Psoas muscle (tissue), 8 donors: ENCODE measurements around the gene GRK6. TPM values are rescaled to one million over a fixed set of nuclear protein-coding genes. Genes with fewer than 3 reads are reported as not detected.

Source experiments
- ATAC-seq, 4 donors: fragments of 200-7000 bp; cut with Tn5 transposase; one replicate each; pipeline ENCODE4 v1.9.1; 2020; ENCODE audit warnings: moderate library complexity in 3 of 4, mild to moderate bottlenecking in 2 of 4
- DNase-seq, 2 donors: peaks; one replicate each; pipeline ENCODE4 v3.0.0-alpha.2; 2020
- H3K27ac ChIP-seq: fragments of 200-600 bp; one replicate; pipeline ENCODE4 v1.8.0; 2022
- H3K27me3 ChIP-seq, 3 donors: fragments of 200-600 bp in 1 of 3; one replicate each; pipeline versions ENCODE4 v1.6.1 to v1.8.0; 2013 to 2022; ENCODE audit warnings: low read length in 2 of 3, mild to moderate bottlenecking in 2 of 3, moderate library complexity in 1 of 3; ENCODE audit not compliant: insufficient read depth in 3 of 3
- H3K36me3 ChIP-seq, 2 donors: fragments of 200-600 bp in 1 of 2; one replicate each; pipeline versions ENCODE4 v1.6.1 to v1.8.0; 2013 to 2022; ENCODE audit warnings: low read depth in 1 of 2, mild to moderate bottlenecking in 1 of 2, moderate library complexity in 1 of 2; ENCODE audit not compliant: insufficient read depth in 1 of 2
- H3K4me1 ChIP-seq: fragments of 200-600 bp; one replicate; pipeline ENCODE4 v1.8.0; 2022
- H3K4me3 ChIP-seq: fragments of 200-600 bp; one replicate; pipeline ENCODE4 v1.8.0; 2022; ENCODE audit warnings: mild to moderate bottlenecking
- H3K9me3 ChIP-seq: fragments of 200-600 bp; one replicate; pipeline ENCODE4 v1.8.0; 2022
- WGBS, 3 donors: extraction: QIAGEN DNeasy Blood & Tissue Kit; methylation state at CpG; one replicate each; pipeline versions ENCODE4 v1.1.6 to v1.1.7; 2013; 5-methylcytosine and 5-hydroxymethylcytosine counted together
- intact Hi-C, 2 donors: fragments of 100-400 bp; cut with DNase I; formaldehyde crosslinking; loops; one replicate each; pipeline versions ENCODE4 v1.11.0 to v1.14.2; 2022
- polyA plus RNA-seq, 3 donors: library from polyadenylated mRNA; stranded (reverse); fragments of 200-250 nt; gene quantifications; one replicate each; pipeline ENCODE4 v1.2.3, GENCODE V29; 2013
- total RNA-seq, 4 donors: library from RNA; stranded (reverse); fragmentation: NEBNext Ultra II Directional in 2 of 4; extraction: Animal tissue kit (Norgen Biotek cat#: 25700) in 2 of 4; gene quantifications; one replicate each; pipeline versions ENCODE4 v1.2.1 to v1.2.4, GENCODE V29; 2021 to 2023
- TF ChIP-seq, protein P1 (sequence below): fragments of 200-600 bp; IDR thresholded peaks from one replicate; pipeline ENCODE4 v1.8.0; 2022; ENCODE audit warnings: antibody characterized with exemption
- donor health status: healthy with polysubstance abuse.
- donor health status: DM: no; HTN: no; CAD: no; lungs with moderate emphysema.
- donor health status: Bipolar disorder and iron deficiency.
- donor health status: healthy.
- donor health status: DM: yes; HTN: yes; CAD: no.
- donor health status: DM: no; HTN: no; CAD: no.
- donor health status: DM: no; HTN: no; CAD: no.
- donor health status: DM: yes; HTN: yes; CAD: no.

The GRK6 gene
- total and polyA plus RNA-seq, 7 donors = 12.3 to 22.6 (median 15.8) TPM

DNA sequence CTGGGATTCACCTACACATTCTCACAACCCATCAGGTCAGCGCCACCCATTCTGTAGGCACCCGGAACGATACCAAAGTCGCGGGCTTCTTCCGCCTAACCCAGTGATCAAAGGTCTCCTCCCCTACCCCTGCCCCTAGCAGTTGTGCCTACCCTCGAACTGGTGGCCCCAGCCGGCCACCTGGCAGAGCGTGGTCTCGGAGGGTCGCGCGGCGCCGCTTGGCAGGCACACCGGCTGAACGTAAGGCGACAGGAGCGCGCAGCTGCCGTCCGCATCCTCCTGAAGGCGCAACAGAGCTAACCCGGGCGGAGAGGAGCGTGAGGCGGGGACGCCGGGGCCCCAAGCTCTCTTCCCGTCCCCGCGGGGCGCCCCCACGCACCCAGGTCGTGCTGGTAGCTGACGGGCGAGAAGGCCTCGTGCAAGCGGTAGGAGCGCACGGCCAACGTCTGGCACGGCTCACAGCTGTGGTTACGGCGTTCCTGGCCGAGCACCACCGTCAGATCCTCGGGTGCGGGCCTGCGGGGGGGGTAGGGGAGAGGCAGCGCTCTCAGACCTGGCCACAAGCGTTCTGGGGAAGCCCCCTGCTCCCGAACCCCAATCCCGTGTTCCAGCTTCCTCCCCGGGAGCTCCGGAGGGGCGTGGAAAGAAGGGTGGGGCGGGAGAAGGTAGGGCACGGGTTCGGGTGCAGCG lies 23.2 kb upstream of the GRK6 start:
- H3K4me1 ChIP-seq = peaks cover 14% of the 10 kb centered on the region
- peak in 1 of 4 donors; percentile 14 for ATAC-seq
- H3K4me3 ChIP-seq = peak overlapping the region; percentile 60
- peaks cover 0 to 66% (median 35%) of the 10 kb centered on the region in 3 donors for H3K27me3 ChIP-seq
- no peaks in the 10 kb centered on the region for H3K36me3 ChIP-seq
- TF ChIP-seq, protein P1, sequence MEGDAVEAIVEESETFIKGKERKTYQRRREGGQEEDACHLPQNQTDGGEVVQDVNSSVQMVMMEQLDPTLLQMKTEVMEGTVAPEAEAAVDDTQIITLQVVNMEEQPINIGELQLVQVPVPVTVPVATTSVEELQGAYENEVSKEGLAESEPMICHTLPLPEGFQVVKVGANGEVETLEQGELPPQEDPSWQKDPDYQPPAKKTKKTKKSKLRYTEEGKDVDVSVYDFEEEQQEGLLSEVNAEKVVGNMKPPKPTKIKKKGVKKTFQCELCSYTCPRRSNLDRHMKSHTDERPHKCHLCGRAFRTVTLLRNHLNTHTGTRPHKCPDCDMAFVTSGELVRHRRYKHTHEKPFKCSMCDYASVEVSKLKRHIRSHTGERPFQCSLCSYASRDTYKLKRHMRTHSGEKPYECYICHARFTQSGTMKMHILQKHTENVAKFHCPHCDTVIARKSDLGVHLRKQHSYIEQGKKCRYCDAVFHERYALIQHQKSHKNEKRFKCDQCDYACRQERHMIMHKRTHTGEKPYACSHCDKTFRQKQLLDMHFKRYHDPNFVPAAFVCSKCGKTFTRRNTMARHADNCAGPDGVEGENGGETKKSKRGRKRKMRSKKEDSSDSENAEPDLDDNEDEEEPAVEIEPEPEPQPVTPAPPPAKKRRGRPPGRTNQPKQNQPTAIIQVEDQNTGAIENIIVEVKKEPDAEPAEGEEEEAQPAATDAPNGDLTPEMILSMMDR = no peak
- H3K9me3 ChIP-seq = no peaks in the 10 kb centered on the region
- intact Hi-C loops = no loop called here
- 1 to 3% (median 1%) methylated on average over 50 to 61 of the region's 61 CpGs for WGBS, 3 donors
- peak; percentile 28 to 54 for DNase-seq
- H3K27ac ChIP-seq = no peak overlapping the region

DNA sequence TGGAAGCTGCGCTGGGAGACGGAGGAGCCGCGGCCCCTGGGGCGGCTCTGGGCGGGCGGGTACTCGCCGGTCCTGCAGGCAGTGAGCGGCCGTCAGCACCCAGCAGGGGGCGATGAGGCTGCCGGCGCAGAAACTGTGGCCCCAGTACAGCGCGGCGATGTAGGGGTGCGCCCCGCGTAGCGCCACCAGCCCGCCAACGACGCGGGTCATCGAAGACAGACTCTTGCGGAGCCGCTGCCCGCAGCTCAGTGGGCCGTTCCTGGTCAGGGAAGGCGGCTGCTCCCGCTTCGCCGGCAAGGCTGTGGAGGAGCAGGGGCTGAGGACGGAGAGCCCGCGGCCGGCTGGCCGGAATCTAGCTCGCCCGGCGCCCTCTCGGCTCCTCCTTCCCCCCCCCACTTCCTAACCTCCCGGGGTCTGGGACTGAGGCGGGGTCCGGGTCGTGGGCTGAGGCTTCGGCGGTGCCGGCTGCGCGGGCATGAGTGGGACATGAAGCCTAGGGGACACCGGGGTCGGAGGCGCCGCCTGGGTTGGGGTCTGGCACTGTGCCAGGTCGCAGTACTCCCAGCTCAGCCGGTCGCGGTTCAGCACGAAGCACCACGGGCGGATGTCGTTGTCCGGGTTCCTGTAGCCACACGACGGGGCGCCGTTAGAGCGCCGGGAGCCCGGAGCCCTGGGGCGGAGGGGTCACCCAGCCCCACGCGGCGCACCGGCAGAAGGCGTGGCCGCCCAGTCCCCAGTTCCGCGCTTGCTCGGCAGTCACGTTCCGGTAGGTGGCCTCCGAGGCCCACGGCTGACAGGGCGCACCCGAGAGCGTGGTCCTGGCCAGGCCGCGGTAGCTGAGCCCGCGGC lies 22.5 kb upstream of the GRK6 start:
- Histone ChIP-seq H3K27me3 (peaks cover 0 to 58% (median 35%) of the 10 kb centered on the region in 3 donors), H3K4me3 (peak overlapping the region; percentile 60), H3K9me3 (no peaks in the 10 kb centered on the region), H3K4me1 (peaks cover 14% of the 10 kb centered on the region), H3K27ac (no peak overlapping the region), H3K36me3 (no peaks in the 10 kb centered on the region)
- peak; percentile 92 to 98 (median 96) for ATAC-seq
- intact Hi-C loops = loop anchor here (1.0 kb wide), 2 partner anchors 49 to 50 kb away; no protein-coding TSS in a partner anchor
- peak; percentile 88 to 93 for DNase-seq
- TF ChIP-seq, protein P1 = peak; percentile 73
- WGBS, 3 donors = 0 to 1% (median 0%) methylated on average over 56 to 93 of the region's 93 CpGs

DNA sequence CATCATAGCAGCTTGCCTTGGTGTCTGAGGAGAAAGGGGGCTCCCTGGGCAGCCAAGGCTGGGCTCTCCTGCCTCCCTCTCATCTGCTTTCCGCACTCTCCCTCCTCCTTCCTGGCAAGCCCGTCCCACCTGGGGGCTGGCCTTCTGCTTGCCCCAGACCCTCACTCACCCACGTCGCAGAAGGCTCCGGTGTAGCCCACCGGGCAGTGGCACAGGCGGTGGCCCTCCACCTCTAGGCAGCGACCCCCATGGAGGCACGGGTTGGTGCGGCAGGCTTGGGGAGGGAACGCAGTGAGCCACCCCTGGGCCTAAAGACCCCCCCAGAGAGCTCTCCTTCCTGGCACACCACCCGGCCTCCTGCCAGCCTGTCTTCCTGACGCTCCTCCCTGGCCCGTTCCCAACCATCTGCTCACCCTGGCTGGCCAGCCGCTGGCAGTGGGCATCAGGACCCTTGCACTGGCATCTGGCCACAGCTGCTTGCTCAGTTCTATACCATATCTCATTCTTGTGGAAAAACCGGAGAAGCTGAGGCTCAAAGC lies 21.8 kb upstream of the GRK6 start:
- Histone ChIP-seq H3K4me1 (peaks cover 14% of the 10 kb centered on the region), H3K27ac (no peak overlapping the region), H3K9me3 (no peaks in the 10 kb centered on the region), H3K4me3 (peak overlapping the region; percentile 60), H3K36me3 (no peaks in the 10 kb centered on the region), H3K27me3 (peaks cover 0 to 51% (median 30%) of the 10 kb centered on the region in 3 donors)
- intact Hi-C loops = loop anchor here (1.0 to 5.0 kb wide), 3 partner anchors 49 to 98 kb away; no protein-coding TSS in a partner anchor
- ATAC-seq (no peak), DNase-seq (no peak)
- WGBS, 3 donors = 17 to 25% (median 20%) methylated on average over 15 to 16 of the region's 16 CpGs
- TF ChIP-seq, protein P1 = no peak

DNA sequence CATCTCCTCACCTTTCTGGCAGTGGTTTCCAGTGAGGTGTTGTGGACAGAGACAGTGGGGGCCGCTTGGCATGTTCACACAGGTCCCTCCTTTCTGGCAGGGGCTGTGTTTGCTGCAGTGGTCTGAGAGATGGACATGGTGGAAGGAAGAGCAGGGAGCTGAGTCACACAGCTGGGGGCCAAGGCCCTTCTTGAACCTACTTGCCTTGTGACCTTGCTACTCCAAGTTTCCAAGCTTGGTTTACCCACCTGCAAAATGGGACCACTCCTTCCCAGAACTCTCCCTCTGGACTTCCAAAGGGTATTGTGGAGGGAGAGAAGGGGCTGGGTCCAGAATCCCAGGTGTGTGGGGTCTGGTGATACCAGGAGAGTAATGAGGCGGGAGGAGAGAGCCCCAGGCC lies 21.2 kb upstream of the GRK6 start:
- intact Hi-C loops = loop anchor here in 1 of 2 donors (5.0 kb wide), 1 partner anchor 97 kb away; no protein-coding TSS in a partner anchor
- no peak for DNase-seq
- 89 to 93% (median 90%) methylated on average over 2 of the region's 2 CpGs for WGBS, 3 donors
- Histone ChIP-seq H3K4me1 (peaks cover 14% of the 10 kb centered on the region), H3K4me3 (no peak overlapping the region), H3K36me3 (no peaks in the 10 kb centered on the region), H3K27me3 (peaks cover 0 to 45% (median 24%) of the 10 kb centered on the region in 3 donors), H3K9me3 (no peaks in the 10 kb centered on the region), H3K27ac (no peak overlapping the region)
- TF ChIP-seq, protein P1 = no peak
- no peak for ATAC-seq
